Stimulated activated effector memory CD8-positive, alpha-beta T cell treated with anti-CD3 and anti-CD28 coated beads, Interleukin-12 subunit alpha, Interleukin-12 subunit beta, amount 100 ng/mL, for 72 hours (primary cell): Measurements from ENCODE around the gene NHLRC2.
A peak's percentile ranks its signal among the peaks of the same experiment; 100 is the strongest.

Experiments
- ATAC-seq: fragments of 150-1000 bp; cut with Tn5 transposase; 2 replicates; pipeline ENCODE4 v1.10.0; 2021
- DNase-seq, 2 donors: peaks; one replicate each; pipeline ENCODE4 v3.0.0; 2021 to 2022; ENCODE audit warnings: low spot score in 2 of 2
- H3K27ac Mint-ChIP-seq: one replicate; pipeline ENCODE4 v1.8.0; 2022; ENCODE audit warnings: mild to moderate bottlenecking, mixed read lengths
- H3K36me3 Mint-ChIP-seq: one replicate; pipeline ENCODE4 v1.8.0; 2022; ENCODE audit warnings: mild to moderate bottlenecking, mixed read lengths
- H3K4me1 Mint-ChIP-seq: one replicate; pipeline ENCODE4 v1.8.0; 2022; ENCODE audit warnings: mixed read lengths
- H3K4me3 Mint-ChIP-seq: one replicate; pipeline ENCODE4 v1.8.0; 2022; ENCODE audit warnings: mild to moderate bottlenecking, mixed read lengths
- H3K9me3 Mint-ChIP-seq: one replicate; pipeline ENCODE4 v1.8.0; 2022; ENCODE audit warnings: mixed read lengths

The NHLRC2 gene

GRCh38 chr10:113882240-113882639 lies 27.8 kb downstream of the NHLRC2 start:
- peaks cover 13% of the 10 kb centered on the region for H3K4me1 Mint-ChIP-seq
- DNase-seq (no peak), ATAC-seq (peak; percentile 58)
- no peak overlapping the region for H3K27ac Mint-ChIP-seq
- peaks cover 54% of the 10 kb centered on the region for H3K36me3 Mint-ChIP-seq
- no peak overlapping the region for H3K4me3 Mint-ChIP-seq
- H3K9me3 Mint-ChIP-seq: no peaks in the 10 kb centered on the region

- Mint-ChIP-seq H3K36me3 (peaks cover 35% of the 10 kb centered on the region), H3K27ac (no peak overlapping the region), H3K4me3 (no peak overlapping the region), H3K4me1 (no peaks in the 10 kb centered on the region), H3K9me3 (no peaks in the 10 kb centered on the region)
- no peak for ATAC-seq
- DNase-seq: no peak
These were observed 35.5 kb downstream of the NHLRC2 start for GRCh38 chr10:113889911-113890310.

- H3K9me3 Mint-ChIP-seq: peaks cover 3% of the 10 kb centered on the region
- ATAC-seq (no peak), DNase-seq (no peak)
- H3K4me3 Mint-ChIP-seq: no peak overlapping the region
- peaks cover 26% of the 10 kb centered on the region for H3K36me3 Mint-ChIP-seq
- no peaks in the 10 kb centered on the region for H3K4me1 Mint-ChIP-seq
- H3K27ac Mint-ChIP-seq: peak overlapping the region; percentile 4
These were observed 36.3 kb downstream of the NHLRC2 start for GRCh38 chr10:113890769-113891168.

- ATAC-seq: peak; percentile 16
- DNase-seq: no peak
- Mint-ChIP-seq H3K4me1 (no peaks in the 10 kb centered on the region), H3K27ac (peak overlapping the region; percentile 20), H3K36me3 (peaks cover 19% of the 10 kb centered on the region), H3K4me3 (no peak overlapping the region), H3K9me3 (peaks cover 3% of the 10 kb centered on the region)
These were observed 37.0 kb downstream of the NHLRC2 start for GRCh38 chr10:113891476-113891875.

GRCh38 chr10:113893570-113893969 lies 39.1 kb downstream of the NHLRC2 start:
- Mint-ChIP-seq H3K36me3 (peaks cover 7% of the 10 kb centered on the region), H3K9me3 (peaks cover 3% of the 10 kb centered on the region), H3K27ac (no peak overlapping the region), H3K4me1 (no peaks in the 10 kb centered on the region), H3K4me3 (no peak overlapping the region)
- ATAC-seq (no peak), DNase-seq (no peak)

- H3K4me1 Mint-ChIP-seq: no peaks in the 10 kb centered on the region
- H3K27ac Mint-ChIP-seq: no peak overlapping the region
- ATAC-seq (no peak), DNase-seq (no peak)
- H3K4me3 Mint-ChIP-seq: no peak overlapping the region
- peaks cover 7% of the 10 kb centered on the region for H3K36me3 Mint-ChIP-seq
- peaks cover 3% of the 10 kb centered on the region for H3K9me3 Mint-ChIP-seq
These were observed 40.1 kb downstream of the NHLRC2 start for GRCh38 chr10:113894581-113894980.

- H3K4me1 Mint-ChIP-seq: no peaks in the 10 kb centered on the region
- H3K27ac Mint-ChIP-seq: no peak overlapping the region
- no peak for ATAC-seq
- peaks cover 3% of the 10 kb centered on the region for H3K9me3 Mint-ChIP-seq
- H3K36me3 Mint-ChIP-seq: peaks cover 7% of the 10 kb centered on the region
- no peak overlapping the region for H3K4me3 Mint-ChIP-seq
- DNase-seq: no peak
These were observed 40.6 kb downstream of the NHLRC2 start for GRCh38 chr10:113895018-113895417.

GRCh38 chr10:113897693-113898618 lies 43.5 kb downstream of the NHLRC2 start:
- DNase-seq (no peak), ATAC-seq (no peak)
- Mint-ChIP-seq H3K4me3 (no peak overlapping the region), H3K36me3 (peaks cover 27% of the 10 kb centered on the region), H3K27ac (no peak overlapping the region), H3K9me3 (peaks cover 3% of the 10 kb centered on the region), H3K4me1 (no peaks in the 10 kb centered on the region)

- no peak overlapping the region for H3K4me3 Mint-ChIP-seq
- DNase-seq (no peak), ATAC-seq (no peak)
- H3K9me3 Mint-ChIP-seq: peaks cover 3% of the 10 kb centered on the region
- no peaks in the 10 kb centered on the region for H3K4me1 Mint-ChIP-seq
- H3K27ac Mint-ChIP-seq: no peak overlapping the region
- peaks cover 48% of the 10 kb centered on the region for H3K36me3 Mint-ChIP-seq
These were observed 45.6 kb downstream of the NHLRC2 start for GRCh38 chr10:113899952-113900598.

- no peak overlapping the region for H3K4me3 Mint-ChIP-seq
- H3K36me3 Mint-ChIP-seq: peaks cover 80% of the 10 kb centered on the region
- H3K27ac Mint-ChIP-seq: peak overlapping the region; percentile 6
- no peak for DNase-seq
- no peaks in the 10 kb centered on the region for H3K9me3 Mint-ChIP-seq
- no peak for ATAC-seq
- no peaks in the 10 kb centered on the region for H3K4me1 Mint-ChIP-seq
These were observed 51.3 kb downstream of the NHLRC2 start for GRCh38 chr10:113905756-113906155.

GRCh38 chr10:113907166-113907565 lies 52.7 kb downstream of the NHLRC2 start:
- Mint-ChIP-seq H3K4me3 (no peak overlapping the region), H3K36me3 (peaks cover 71% of the 10 kb centered on the region), H3K9me3 (no peaks in the 10 kb centered on the region), H3K27ac (no peak overlapping the region), H3K4me1 (no peaks in the 10 kb centered on the region)
- ATAC-seq (no peak), DNase-seq (no peak)

GRCh38 chr10:113908236-113908635 lies 53.8 kb downstream of the NHLRC2 start:
- H3K9me3 Mint-ChIP-seq: no peaks in the 10 kb centered on the region
- no peak for DNase-seq
- ATAC-seq: no peak
- no peak overlapping the region for H3K4me3 Mint-ChIP-seq
- no peaks in the 10 kb centered on the region for H3K4me1 Mint-ChIP-seq
- H3K27ac Mint-ChIP-seq: no peak overlapping the region
- H3K36me3 Mint-ChIP-seq: peaks cover 62% of the 10 kb centered on the region

GRCh38 chr10:113911113-113911512 lies 56.7 kb downstream of the NHLRC2 start:
- DNase-seq (no peak), ATAC-seq (no peak)
- Mint-ChIP-seq H3K4me1 (no peaks in the 10 kb centered on the region), H3K9me3 (no peaks in the 10 kb centered on the region), H3K36me3 (peaks cover 40% of the 10 kb centered on the region), H3K4me3 (no peak overlapping the region), H3K27ac (no peak overlapping the region)

GRCh38 chr10:113911839-113912238 lies 57.4 kb downstream of the NHLRC2 start:
- Mint-ChIP-seq H3K4me1 (no peaks in the 10 kb centered on the region), H3K27ac (no peak overlapping the region), H3K4me3 (no peak overlapping the region), H3K9me3 (no peaks in the 10 kb centered on the region), H3K36me3 (peaks cover 33% of the 10 kb centered on the region)
- no peak for DNase-seq
- ATAC-seq: no peak

- Mint-ChIP-seq H3K36me3 (peaks cover 26% of the 10 kb centered on the region), H3K9me3 (no peaks in the 10 kb centered on the region)
- no peak for ATAC-seq
These were observed 58.1 kb downstream of the NHLRC2 start for GRCh38 chr10:113912582-113912981.

GRCh38 chr10:113914956-113915355 lies 60.5 kb downstream of the NHLRC2 start:
- Mint-ChIP-seq H3K9me3 (no peaks in the 10 kb centered on the region), H3K27ac (no peak overlapping the region), H3K4me1 (no peaks in the 10 kb centered on the region), H3K36me3 (peaks cover 14% of the 10 kb centered on the region), H3K4me3 (no peak overlapping the region)
- ATAC-seq (no peak), DNase-seq (no peak)

More at GRCh38 chr10:113912582-113912981, 58.1 kb downstream of the NHLRC2 start:
- DNase-seq: no peak
- Mint-ChIP-seq H3K4me3 (no peak overlapping the region), H3K27ac (no peak overlapping the region), H3K4me1 (no peaks in the 10 kb centered on the region)
